Right renal pelvis (tissue), 4 donors: ENCODE data around the gene OR10A4. TPM values are rescaled to one million over a fixed set of nuclear protein-coding genes. Genes with fewer than 3 reads are reported as not detected.
"Not testable (repeated sequence)": the region's sequence is repeated elsewhere in the genome, so short reads cannot be mapped to it uniquely, and the experiment has no call there.

Experiments used
- DNase-seq, 4 donors: peaks; one replicate each; pipeline ENCODE4 v3.0.0-alpha.2; 2013; ENCODE audit warnings: low read depth in 4 of 4, low spot score in 3 of 4, missing footprints in 1 of 4
- polyA plus RNA-seq, 4 donors: library from polyadenylated mRNA; unstranded; fragments of 120-200 nt; gene quantifications; one replicate each; pipeline ENCODE4 v1.2.1, GENCODE V29; 2013; ENCODE audit not compliant: insufficient read length in 4 of 4

OR10A4 gene
- not detected for polyA plus RNA-seq

- no peak for DNase-seq
Observed at GRCh38 chr11:6876325-6876724, at the start of gene OR10A4. Gene OR10A4 (plus strand): TSS chr11:6876625. CDS start chr11:6876648, 23 bp downstream.

GRCh38 chr11:6828103-6828502 is 48.3 kb upstream of the OR10A4 start:
- no peak for DNase-seq

DNA sequence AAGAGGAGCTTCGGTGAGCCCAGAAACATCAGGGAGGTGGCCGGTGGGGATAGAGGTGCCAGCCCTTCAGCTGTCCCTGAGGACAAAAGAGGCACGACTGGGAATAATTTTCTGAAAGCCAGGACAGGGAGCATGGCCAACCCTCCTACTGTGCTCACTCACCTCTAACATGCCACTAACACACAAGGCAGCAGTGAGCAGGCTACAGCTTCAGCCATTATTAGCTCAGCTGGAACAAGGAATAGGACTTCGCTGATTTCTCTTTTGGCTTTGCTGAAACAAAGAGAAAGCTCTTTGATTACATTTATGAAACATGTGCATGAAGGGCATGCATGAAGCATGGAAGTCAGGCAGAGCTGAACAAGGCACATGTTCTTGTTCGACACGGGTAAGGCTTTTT is 43.1 kb upstream of the OR10A4 start:
- no peak for DNase-seq

DNA sequence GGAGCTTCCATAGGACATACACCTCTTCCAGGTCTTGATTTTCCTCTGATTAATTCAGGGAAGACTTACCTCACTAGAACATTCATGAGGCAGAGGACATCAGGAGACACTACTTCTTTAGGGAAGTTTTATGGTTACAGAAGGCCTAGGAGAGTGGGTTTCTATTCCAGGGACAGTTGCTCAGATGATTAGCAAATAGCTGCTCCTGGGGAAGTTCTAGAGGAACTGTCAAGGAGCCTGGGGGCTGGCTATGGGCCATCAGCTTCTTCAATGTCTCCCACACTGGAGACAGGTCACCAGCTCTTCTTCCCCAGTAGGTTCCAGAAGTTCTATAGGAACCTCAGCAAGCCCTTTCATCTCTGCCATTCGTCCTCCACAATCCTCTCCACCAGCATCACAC is 42.4 kb upstream of the OR10A4 start:
- no peak for DNase-seq

- no peak for DNase-seq
Observed at GRCh38 chr11:6841694-6842093, 34.7 kb upstream of the OR10A4 start.

DNA sequence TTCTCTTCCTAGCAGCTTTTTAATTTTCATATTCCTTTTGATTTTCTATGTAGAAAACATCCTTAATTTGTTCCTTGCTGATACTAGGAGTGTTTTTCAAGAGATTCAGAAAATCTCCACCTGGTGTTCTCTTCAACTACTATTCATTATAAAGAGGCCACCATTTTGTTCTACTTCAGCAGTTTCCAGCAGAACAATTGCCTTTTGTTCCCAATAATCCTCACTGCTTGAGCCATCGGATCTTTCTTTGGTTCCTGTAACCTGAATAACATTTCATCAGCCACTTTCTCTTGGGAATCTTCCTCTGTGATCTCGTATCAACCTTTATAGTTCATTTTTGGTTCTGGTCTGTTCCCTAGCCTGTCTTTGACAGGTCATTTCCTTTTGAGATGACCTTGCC is 32.8 kb upstream of the OR10A4 start:
- no peak for DNase-seq

- no peak for DNase-seq
Observed at GRCh38 chr11:6844356-6844755, 32.1 kb upstream of the OR10A4 start.

DNA sequence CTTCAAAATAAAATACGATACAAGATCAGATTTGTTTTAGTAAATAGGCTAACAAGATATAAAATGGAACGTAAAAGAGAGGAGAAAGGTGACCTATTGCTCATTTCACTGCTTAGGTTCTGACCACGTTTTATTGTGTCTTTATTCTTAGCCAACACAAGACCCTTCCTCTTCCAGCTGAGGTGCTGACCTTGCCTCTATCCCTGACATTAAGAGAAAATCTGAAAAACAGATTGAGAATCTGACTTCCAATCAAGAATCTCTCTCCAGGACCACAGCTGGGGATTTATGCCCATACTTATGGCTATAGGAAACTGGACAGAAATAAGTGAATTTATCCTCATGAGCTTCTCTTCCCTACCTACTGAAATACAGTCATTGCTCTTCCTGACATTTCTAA is 31.0 kb upstream of the OR10A4 start, which contains the start of gene OR10A5:
Gene OR10A5, plus strand, starts transcription at position 301 of the 400 bp plus-strand sequence. Its CDS starts 0 bp downstream, at position 301.
- no peak for DNase-seq

GRCh38 chr11:6850526-6850925 is 25.9 kb upstream of the OR10A4 start:
- DNase-seq, result no peak

DNA sequence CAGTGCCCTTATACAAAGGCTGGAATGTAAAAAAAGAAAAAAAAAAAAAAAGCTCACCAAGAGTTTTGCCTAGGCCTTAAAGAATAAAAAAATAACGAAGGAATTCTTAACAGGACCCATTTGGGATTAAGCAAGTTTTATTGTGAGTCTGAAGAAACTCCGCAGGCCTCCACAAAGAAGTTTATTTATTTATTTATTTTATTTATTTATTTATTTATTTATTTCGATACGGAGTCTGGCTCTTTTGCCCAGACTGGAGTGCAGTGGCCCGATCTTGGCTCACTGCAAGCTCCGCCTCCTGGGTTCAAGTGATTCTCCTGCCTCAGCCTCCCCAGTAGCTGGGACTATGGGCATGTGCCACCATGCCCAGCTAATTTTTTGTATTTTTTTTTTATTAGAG is 21.6 kb upstream of the OR10A4 start:
- DNase-seq, result not testable (repeated sequence)

GRCh38 chr11:6855971-6856541 is 20.4 kb upstream of the OR10A4 start:
- DNase-seq, result no peak

GRCh38 chr11:6856871-6857270 is 19.6 kb upstream of the OR10A4 start:
- no peak for DNase-seq

DNA sequence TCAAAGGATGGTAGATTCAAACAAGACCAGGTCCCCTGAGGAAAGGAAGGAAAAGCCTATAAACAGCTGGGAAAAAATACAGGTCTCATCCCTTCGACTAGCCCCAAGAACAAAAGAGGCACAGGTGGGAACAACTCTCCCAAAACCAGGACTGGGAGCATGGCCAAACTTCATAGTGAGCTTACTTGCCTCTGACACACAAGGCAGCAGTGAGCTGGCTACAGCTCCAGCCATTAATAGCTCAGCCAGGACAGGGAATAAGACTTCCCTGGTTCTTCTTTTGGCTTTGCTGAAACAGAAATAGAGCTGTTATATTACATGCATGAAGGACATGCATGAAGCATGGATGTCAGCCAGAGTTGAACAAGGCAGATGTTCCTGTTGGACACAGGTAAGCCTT is 13.5 kb upstream of the OR10A4 start, which contains the start of gene OR10A2:
Gene OR10A2, plus strand, starts transcription at position 97 of the 400 bp plus-strand sequence. CDS start 6,698 bp downstream, outside the sequence.
- no peak for DNase-seq

DNA sequence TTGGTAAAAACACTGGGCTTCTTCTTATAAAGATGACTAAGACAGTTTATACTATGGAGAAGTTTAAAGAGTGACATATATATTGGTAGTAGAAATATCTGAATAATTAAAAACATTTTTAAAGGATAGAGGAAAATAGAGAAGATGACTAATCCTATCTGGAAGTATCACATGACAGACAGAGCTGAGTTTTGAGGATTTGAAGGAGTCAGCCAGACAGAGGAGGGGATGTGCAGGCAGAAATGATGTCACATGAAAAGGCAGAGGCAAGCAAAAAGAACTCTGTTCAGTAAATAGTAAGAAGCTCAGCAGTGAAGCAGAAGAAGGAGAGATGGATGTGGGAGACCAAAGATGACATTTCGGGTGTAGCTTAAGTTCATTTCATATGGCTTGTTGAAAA is 12.0 kb upstream of the OR10A4 start:
- DNase-seq, result no peak

- DNase-seq, result no peak
Observed at GRCh38 chr11:6871278-6871677, 5.1 kb upstream of the OR10A4 start.

DNA sequence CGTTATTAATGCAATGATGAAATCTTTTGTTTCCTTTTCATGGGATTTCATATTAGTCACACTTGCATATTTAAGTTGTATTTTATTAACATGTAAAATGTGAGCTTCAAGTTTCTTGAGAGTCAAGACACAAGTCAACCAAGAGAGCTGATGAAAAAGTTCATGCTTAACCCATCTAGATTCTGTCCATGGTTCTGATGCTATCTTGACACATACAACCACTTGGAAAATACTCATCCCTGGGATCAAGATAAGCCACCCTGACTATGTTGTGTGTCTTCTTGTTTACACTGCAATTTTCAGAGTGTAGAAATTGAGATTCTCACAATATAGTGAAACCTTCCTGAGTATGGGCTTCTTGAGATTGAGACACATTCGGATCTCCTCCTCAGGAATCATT is 664 bp upstream of the OR10A4 start:
- no peak for DNase-seq

GRCh38 chr11:6876914-6877313 is 489 bp downstream of the OR10A4 start:
- no peak for DNase-seq

DNA sequence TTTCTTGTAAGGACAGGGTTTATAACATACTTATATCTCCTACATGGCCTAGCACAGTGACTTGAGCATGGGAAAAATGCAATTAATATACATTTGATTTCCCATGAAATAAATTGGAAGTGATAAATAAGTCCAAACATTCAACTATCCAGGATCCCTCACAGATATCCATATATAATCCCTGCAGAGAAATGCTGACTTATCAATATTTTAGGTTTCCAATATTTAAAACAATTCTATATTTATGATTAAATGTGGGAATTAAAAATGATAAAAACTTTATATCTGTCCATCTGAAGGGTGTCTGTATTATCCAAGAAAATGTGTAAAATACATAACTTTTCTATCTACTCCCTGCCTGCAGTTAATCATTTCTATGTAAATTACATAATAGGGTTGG is 6.3 kb downstream of the OR10A4 start:
- DNase-seq, result no peak

- not testable (repeated sequence) for DNase-seq
Observed at GRCh38 chr11:6887711-6888110, 11.3 kb downstream of the OR10A4 start.

DNA sequence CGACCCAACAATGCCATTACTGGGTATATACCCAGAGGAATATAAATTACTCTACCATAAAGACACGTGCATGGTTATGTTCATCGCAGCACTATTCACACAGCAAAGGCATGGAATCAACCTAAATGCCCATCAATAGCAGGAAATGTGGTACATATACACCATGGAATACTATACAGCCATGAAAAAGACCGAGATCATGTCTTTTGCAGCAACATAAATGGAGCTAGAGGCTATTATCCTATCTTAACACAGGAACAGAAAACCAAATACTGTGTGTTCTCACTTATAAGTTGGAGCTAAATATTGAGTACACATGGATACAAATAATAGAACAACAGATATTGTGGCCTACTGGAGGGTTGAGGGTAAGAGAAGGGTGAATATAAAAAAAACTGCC is 12.4 kb downstream of the OR10A4 start:
- no peak for DNase-seq

DNA sequence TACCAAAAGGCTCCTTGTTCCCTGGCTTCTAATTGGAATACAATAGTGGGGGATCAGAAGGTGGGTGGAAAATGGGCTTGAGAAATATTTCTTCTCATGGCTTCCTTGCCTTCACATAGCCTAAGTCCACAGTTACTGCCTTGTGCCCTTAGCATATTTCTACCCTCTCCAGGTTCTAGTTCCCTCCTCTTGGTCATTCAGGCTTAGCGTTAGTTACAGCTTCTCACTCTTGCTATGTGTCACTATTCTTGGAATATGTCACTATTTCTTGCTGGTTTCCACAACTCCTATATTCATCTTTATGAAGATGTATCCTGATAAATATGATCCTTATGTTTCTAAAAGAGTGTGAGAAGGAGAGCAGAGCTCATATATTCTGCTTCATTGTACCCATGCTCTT is 13.4 kb downstream of the OR10A4 start:
- no peak for DNase-seq

- DNase-seq, result no peak
Observed at GRCh38 chr11:6892400-6892799, 16.0 kb downstream of the OR10A4 start, which contains the start of gene OR2D2. Gene OR2D2 (minus strand): TSS chr11:6892500. CDS start chr11:6892500, 0 bp downstream.

DNA sequence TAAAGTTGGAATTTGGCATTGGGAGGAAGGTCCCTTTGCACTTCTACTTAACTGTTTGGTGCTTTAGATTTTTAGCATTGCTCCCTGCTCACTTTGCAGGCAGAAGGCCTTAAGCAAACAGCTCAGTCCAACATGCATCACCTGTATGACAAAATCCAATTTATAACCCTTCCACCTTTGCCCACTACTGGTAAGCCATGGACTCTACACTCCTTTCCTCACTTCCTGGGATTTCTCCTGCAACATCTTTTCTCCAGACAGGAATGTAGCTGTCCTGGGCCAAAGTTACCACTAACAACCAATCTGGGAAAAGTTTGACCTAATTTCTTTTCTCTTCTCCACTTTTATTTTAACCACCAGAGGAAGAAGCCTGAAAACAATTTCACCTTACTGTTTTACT is 17.7 kb downstream of the OR10A4 start:
- DNase-seq, result no peak
